HepG2 (cell line): Measurements from ENCODE around the gene CDH1. TPM values are rescaled to one million over a fixed set of nuclear protein-coding genes. Genes with fewer than 3 reads are reported as not detected.

Source experiments
- ARNT ChIP-seq: fragments of 450-650 bp; IDR thresholded peaks from 2 replicates; pipeline ENCODE4 v1.6.1; 2017
- HOXA3 ChIP-seq: sonication (generic); formaldehyde crosslinking; IDR thresholded peaks from 2 replicates; pipeline ENCODE4 v1.5.0; 2020; ENCODE audit warnings: missing genetic modification reagents
- NR2F2 ChIP-seq: IDR thresholded peaks from 2 replicates; pipeline ENCODE4 v1.6.1; 2012; ENCODE audit warnings: low read depth, inconsistent platforms, borderline replicate concordance
- SOX6 ChIP-seq, 2 experiments: fragments of 450-650 bp in 1 of 2; sonication (generic) in 1 of 2; formaldehyde crosslinking in 1 of 2; IDR thresholded peaks; 2 replicates each; pipeline versions ENCODE4 v1.4.0 to v1.6.1; 2017 to 2020; ENCODE audit warnings: antibody characterized with exemption in 1 of 2, mild to moderate bottlenecking in 1 of 2, missing genetic modification reagents in 1 of 2
- SP140L ChIP-seq: sonication (generic); formaldehyde crosslinking; IDR thresholded peaks from 2 replicates; pipeline ENCODE4 v1.4.0; 2020; ENCODE audit warnings: missing genetic modification reagents, borderline replicate concordance
- SRSF9 ChIP-seq: fragments of 200-400 bp; formaldehyde crosslinking; IDR thresholded peaks from 2 replicates; pipeline ENCODE4 v1.6.1; 2018; ENCODE audit warnings: borderline replicate concordance, mild to moderate bottlenecking, low read depth, low read length; ENCODE audit not compliant: insufficient read depth, poor library complexity, severe bottlenecking
- ZNF550 ChIP-seq: sonication (generic); formaldehyde crosslinking; IDR thresholded peaks from 2 replicates; pipeline ENCODE4 v1.4.0; 2020; ENCODE audit warnings: mild to moderate bottlenecking, missing genetic modification reagents, borderline replicate concordance
- polyA plus RNA-seq, 8 experiments: library from polyadenylated mRNA; depleted of rRNA in 3 of 8; stranded (reverse) in 7 of 8; unstranded in 1 of 8; fragments of >200 nt; fragmentation: Illumina TruSeq in 4 of 8; extraction: Trizol in 4 of 8; gene quantifications; 2 replicates each; pipeline versions ENCODE4 v1.2.1 to v1.2.3, GENCODE V29; 2011 to 2016; ENCODE audit warnings: low read depth in 4 of 8, missing spikeins in 1 of 8, mixed read lengths in 1 of 8; ENCODE audit not compliant: insufficient read depth in 1 of 8
- total RNA-seq, 5 experiments: library from RNA; depleted of rRNA; stranded (reverse); fragments of >200 nt; fragmentation: Illumina TruSeq; extraction: Trizol; gene quantifications; 2 replicates each; pipeline ENCODE4 v1.2.3, GENCODE V29; 2016; ENCODE audit warnings: low read depth in 1 of 5
- TF ChIP-seq, protein P1 (sequence below): sonication (generic); formaldehyde crosslinking; IDR thresholded peaks from 2 replicates; pipeline ENCODE4 v1.8.1; 2023; ENCODE audit warnings: missing genetic modification reagents, inconsistent platforms, borderline replicate concordance
- TF ChIP-seq, protein P2 (sequence below): IDR thresholded peaks from 2 replicates; pipeline ENCODE4 v1.6.1; 2016; ENCODE audit warnings: low read depth, missing genetic modification reagents, missing compliant biosample characterization
- TF ChIP-seq, protein P3 (sequence below): sonication (generic); formaldehyde crosslinking; IDR thresholded peaks from 2 replicates; pipeline ENCODE4 v1.8.0; 2022; ENCODE audit warnings: mild to moderate bottlenecking, missing genetic modification reagents; ENCODE audit not compliant: insufficient replicate concordance
- TF ChIP-seq, protein P4 (sequence below): sonication (generic); formaldehyde crosslinking; IDR thresholded peaks from 2 replicates; pipeline ENCODE4 v1.4.0; 2020; ENCODE audit warnings: missing genetic modification reagents, borderline replicate concordance

CDH1 gene
- total and polyA plus RNA-seq, 2 of the 13 experiments (the other 11 are each of a cell fraction or from before 2014, with no cell fraction given): 0.95 to 9.8 TPM

DNA sequence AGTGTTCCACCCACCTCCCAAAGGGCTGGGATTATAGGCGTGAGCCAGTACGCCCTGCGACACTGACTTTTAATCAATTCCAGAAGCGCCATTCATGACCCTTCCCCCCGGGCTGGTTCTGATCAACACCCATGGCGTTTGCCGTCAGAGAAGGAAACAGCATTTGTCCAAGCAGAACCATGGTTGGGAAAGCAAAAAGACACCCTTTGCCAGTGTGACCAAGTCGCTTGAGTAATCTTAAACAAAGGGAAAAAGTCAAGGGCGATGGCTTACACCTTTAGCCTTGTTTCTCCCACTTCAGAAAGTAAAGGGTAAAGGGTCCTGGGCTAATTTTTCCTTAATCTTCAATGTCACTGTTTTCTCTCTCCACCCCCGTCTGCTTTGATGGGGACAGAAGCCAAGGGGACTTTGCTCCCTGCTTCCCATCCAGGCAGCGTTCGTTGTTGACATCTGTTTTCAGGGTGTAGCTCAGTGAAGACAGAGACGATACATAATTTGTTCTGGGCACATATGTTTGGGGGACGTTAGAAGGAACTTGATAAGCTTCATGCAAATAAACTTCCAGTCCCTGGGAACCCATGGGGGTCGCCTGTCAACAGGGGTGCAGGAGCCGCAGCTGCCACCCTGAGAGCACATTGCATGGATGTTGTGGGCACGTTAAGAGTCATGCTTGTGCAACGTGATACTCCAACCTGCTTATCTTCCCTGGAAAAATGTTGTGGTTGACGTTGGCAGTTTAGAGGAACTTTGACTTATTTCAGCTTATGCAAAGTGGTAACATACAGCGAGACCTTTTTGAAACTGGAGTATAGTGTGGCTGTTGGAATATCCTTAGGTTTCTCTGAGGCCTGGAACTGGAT lies 55.6 kb downstream of the CDH1 start (continued):
- TF ChIP-seq, protein P1, sequence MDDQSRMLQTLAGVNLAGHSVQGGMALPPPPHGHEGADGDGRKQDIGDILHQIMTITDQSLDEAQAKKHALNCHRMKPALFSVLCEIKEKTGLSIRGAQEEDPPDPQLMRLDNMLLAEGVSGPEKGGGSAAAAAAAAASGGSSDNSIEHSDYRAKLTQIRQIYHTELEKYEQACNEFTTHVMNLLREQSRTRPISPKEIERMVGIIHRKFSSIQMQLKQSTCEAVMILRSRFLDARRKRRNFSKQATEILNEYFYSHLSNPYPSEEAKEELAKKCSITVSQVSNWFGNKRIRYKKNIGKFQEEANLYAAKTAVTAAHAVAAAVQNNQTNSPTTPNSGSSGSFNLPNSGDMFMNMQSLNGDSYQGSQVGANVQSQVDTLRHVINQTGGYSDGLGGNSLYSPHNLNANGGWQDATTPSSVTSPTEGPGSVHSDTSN (CRISPR knock-in tag): 0 out of 2 replicates have a peak, but pooled peaks have one; percentile 36
- TF ChIP-seq SRSF9: no peak
- no peak for TF ChIP-seq ZNF550
- TF ChIP-seq NR2F2: peak; percentile 99
- no peak for TF ChIP-seq SP140L (CRISPR knock-in tag)
- TF ChIP-seq, protein P2, sequence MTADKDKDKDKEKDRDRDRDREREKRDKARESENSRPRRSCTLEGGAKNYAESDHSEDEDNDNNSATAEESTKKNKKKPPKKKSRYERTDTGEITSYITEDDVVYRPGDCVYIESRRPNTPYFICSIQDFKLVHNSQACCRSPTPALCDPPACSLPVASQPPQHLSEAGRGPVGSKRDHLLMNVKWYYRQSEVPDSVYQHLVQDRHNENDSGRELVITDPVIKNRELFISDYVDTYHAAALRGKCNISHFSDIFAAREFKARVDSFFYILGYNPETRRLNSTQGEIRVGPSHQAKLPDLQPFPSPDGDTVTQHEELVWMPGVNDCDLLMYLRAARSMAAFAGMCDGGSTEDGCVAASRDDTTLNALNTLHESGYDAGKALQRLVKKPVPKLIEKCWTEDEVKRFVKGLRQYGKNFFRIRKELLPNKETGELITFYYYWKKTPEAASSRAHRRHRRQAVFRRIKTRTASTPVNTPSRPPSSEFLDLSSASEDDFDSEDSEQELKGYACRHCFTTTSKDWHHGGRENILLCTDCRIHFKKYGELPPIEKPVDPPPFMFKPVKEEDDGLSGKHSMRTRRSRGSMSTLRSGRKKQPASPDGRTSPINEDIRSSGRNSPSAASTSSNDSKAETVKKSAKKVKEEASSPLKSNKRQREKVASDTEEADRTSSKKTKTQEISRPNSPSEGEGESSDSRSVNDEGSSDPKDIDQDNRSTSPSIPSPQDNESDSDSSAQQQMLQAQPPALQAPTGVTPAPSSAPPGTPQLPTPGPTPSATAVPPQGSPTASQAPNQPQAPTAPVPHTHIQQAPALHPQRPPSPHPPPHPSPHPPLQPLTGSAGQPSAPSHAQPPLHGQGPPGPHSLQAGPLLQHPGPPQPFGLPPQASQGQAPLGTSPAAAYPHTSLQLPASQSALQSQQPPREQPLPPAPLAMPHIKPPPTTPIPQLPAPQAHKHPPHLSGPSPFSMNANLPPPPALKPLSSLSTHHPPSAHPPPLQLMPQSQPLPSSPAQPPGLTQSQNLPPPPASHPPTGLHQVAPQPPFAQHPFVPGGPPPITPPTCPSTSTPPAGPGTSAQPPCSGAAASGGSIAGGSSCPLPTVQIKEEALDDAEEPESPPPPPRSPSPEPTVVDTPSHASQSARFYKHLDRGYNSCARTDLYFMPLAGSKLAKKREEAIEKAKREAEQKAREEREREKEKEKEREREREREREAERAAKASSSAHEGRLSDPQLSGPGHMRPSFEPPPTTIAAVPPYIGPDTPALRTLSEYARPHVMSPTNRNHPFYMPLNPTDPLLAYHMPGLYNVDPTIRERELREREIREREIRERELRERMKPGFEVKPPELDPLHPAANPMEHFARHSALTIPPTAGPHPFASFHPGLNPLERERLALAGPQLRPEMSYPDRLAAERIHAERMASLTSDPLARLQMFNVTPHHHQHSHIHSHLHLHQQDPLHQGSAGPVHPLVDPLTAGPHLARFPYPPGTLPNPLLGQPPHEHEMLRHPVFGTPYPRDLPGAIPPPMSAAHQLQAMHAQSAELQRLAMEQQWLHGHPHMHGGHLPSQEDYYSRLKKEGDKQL (CRISPR knock-in tag): peak; percentile 73
- TF ChIP-seq SOX6 (IDR thresholded peaks at IDR 0.05): no peak
- TF ChIP-seq SOX6 (CRISPR knock-in tag; IDR thresholded peaks at IDR 0.05): peak; percentile 97
- TF ChIP-seq, protein P3, sequence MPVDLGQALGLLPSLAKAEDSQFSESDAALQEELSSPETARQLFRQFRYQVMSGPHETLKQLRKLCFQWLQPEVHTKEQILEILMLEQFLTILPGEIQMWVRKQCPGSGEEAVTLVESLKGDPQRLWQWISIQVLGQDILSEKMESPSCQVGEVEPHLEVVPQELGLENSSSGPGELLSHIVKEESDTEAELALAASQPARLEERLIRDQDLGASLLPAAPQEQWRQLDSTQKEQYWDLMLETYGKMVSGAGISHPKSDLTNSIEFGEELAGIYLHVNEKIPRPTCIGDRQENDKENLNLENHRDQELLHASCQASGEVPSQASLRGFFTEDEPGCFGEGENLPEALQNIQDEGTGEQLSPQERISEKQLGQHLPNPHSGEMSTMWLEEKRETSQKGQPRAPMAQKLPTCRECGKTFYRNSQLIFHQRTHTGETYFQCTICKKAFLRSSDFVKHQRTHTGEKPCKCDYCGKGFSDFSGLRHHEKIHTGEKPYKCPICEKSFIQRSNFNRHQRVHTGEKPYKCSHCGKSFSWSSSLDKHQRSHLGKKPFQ (CRISPR knock-in tag): peak; percentile 85
- no peak for TF ChIP-seq ARNT
- peak; percentile 82 for TF ChIP-seq HOXA3 (CRISPR knock-in tag)
- TF ChIP-seq, protein P4, sequence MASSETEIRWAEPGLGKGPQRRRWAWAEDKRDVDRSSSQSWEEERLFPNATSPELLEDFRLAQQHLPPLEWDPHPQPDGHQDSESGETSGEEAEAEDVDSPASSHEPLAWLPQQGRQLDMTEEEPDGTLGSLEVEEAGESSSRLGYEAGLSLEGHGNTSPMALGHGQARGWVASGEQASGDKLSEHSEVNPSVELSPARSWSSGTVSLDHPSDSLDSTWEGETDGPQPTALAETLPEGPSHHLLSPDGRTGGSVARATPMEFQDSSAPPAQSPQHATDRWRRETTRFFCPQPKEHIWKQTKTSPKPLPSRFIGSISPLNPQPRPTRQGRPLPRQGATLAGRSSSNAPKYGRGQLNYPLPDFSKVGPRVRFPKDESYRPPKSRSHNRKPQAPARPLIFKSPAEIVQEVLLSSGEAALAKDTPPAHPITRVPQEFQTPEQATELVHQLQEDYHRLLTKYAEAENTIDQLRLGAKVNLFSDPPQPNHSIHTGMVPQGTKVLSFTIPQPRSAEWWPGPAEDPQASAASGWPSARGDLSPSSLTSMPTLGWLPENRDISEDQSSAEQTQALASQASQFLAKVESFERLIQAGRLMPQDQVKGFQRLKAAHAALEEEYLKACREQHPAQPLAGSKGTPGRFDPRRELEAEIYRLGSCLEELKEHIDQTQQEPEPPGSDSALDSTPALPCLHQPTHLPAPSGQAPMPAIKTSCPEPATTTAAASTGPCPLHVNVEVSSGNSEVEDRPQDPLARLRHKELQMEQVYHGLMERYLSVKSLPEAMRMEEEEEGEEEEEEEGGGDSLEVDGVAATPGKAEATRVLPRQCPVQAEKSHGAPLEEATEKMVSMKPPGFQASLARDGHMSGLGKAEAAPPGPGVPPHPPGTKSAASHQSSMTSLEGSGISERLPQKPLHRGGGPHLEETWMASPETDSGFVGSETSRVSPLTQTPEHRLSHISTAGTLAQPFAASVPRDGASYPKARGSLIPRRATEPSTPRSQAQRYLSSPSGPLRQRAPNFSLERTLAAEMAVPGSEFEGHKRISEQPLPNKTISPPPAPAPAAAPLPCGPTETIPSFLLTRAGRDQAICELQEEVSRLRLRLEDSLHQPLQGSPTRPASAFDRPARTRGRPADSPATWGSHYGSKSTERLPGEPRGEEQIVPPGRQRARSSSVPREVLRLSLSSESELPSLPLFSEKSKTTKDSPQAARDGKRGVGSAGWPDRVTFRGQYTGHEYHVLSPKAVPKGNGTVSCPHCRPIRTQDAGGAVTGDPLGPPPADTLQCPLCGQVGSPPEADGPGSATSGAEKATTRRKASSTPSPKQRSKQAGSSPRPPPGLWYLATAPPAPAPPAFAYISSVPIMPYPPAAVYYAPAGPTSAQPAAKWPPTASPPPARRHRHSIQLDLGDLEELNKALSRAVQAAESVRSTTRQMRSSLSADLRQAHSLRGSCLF (CRISPR knock-in tag): peak; percentile 46; the same call in 1 of the 2 replicates
